HG03342 (cell line): ENCODE measurements around the gene OR10H3.
"Not testable (repeated sequence)": the region's sequence is repeated elsewhere in the genome, so short reads cannot be mapped to it uniquely, and the experiment has no call there.

Source experiments
- ATAC-seq: cut with Tn5 transposase; IDR thresholded peaks from one replicate; pipeline ENCODE4 v1.9.1; 2021; ENCODE audit warnings: mild to moderate bottlenecking, moderate library complexity; ENCODE audit not compliant: unreplicated experiment

The OR10H3 gene

DNA sequence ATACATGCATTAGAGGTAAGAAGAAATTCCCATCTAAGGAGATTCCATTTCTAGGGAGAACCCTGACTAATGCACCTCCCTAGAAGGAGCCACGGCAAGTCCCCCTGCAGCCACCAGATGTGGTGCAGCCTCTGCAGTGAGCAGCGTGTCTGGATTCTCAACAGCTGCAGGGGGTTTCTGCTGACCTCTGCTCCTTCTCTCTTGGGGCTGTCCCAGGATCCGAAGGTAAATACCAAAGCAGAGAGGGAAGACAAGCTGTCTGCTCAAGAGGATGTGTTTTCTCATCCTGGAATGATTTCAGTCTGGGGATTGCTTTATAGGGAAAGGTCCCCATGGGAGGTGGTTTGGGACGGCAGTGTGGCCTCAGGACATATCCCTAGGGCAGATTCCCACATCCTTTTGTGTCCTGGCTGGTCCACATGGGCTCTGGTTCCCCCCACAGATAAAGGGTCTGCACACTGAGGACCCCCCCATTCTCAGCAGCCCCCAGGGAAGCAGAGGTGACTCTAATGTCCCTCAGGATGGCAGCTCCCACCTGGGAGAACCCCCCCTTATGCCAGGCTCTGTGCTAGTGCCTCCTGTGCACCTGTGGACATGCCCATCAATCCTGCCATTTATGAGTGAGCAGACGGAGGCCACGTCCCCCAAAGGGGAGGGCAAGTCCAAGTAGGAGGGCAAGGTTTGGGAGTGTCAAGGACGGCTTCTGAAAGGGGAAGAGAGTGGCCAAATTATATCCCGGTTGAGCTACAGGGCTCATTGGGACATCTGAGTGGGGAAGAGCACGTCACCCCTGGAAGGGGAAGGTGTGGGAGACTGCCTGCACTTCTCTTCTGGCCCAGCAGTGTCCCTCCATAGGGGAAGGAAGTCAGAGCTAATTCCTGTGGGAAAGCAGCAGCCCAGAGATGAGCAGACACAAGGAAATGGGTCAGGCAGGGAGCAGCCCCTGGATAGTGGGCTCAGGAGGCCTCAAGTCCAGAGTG, 39.5 kb downstream of the OR10H3 start:
- no peak for ATAC-seq

DNA sequence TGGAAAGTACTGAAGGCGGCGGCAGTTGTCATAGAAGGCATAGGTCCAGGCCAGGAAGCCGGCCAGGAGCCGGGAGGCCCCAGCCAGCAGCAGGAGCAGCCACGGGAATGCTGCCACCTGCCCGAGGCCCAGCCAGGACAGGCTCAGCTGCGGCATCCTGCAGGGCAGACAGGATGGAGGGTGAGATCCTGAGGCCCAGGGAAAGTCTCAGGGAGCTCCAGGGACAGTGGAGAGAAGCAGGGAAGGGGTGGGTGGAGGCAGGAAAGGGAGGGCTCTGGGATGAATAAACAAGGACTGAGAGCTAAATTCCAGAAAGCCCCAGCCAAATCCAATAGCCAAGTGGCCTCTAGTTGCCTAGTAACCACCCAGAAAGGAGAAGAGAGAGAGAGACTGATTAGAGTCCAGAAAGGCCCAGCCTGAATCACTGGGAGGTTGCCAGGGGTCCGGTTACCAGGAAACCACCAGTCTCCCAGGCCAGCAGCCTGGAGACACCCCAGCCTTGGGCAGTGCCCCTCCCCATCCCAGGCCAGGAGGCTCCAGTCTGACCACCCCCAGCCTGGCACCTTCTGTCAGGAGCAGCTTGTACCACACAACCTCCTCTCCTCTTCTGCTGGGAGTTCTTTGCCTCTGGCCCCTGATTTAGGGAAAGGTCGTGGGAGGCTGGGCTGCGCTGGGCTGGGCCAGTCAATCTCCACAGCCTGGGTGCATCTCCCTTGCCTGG, 42.1 kb downstream of the OR10H3 start:
- no peak for ATAC-seq

DNA sequence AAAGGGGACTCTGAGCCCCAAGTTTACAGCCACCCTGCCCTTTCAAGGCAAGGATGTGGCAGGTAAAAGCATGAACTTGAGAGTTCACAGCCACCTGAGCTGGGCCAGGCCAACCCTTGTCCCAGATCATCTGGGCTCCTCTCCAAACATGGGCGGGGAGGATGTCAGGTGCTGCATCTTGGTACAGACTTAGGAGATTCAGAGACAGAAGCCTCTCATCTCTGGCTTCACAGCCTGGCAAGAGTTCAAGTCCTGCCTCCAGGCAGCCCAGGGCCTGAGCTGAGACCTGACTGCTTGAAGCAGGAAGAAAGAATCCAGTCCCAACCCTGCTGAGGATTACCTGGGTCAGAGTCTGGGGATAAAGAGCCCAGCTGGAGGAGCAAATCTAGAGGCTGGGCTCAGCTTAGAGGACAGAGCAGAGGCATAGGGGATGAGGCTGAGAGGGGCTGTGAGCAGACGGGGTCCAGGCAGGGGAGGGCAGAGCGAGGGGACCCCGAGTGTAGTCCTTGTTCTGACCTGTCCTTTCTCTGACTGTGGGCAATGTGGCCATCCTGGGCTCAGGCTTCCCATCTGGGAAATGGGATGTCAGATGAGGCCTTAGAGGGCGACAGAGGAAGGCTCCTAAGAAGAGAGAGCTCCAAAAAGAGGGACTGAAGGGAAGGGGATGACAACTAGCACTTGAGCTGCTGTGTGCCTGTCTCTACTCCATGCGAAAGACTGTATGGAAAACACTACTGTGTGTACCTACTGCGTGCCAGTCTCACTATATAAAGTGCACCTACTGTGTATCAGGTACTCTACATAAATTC, 43.0 kb downstream of the OR10H3 start:
- ATAC-seq = no peak

DNA sequence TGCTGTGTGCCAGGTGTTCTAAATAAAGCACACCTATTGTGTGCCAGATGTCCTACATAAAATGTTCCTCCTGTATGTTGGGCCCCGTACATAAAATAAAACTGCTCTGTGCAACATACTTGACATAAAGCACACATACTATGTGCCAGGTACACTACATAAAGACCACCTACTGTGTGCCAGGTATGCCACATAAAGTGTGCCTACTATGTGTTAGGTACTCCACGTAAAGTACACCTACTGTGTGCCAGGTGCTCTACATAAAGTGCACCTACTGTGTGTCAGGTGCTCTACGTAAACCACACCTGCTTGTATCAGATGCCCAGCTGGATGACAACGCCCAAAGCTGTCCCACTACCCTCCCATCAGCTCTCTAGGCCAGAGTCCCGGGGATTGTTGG, 43.9 kb downstream of the OR10H3 start:
- no peak for ATAC-seq

DNA sequence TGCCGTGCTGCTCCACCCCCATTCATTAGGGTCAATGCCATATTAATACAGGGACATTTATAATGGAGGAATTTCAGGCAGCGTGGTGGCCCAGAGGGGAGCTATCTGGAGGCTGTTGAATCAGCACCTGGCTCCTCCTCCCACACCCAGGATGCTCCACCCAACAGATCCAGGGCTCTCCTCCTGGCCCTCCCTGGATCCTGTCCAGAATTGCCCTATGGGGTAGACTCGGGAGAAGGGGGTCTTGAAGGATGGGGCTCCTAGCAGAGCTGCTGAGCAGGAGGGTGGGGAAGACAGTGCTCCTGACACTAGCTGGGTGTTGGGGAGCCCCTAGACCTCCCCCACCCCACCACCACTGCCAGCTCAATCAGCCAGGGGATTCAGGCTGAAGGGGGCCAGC, 44.4 kb downstream of the OR10H3 start:
- no peak for ATAC-seq

DNA sequence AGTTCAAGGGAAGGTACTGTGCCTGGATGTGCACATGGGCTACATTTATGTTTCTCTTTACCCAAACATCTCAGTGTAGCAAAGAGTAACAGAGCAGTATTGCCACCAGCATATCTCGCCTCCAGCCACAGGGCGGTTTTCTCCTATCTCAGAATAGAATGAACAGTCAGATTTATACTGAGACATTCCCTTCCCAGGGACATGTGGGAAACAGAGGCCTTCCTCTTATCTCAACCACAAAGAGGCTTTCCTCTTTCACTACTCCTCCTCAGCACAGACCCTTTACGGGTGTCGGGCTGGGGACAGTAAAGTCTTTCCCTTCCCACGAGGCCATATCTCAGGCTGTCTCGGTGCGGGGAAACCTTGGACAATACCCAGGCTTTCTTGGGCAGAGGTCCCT, 45.1 kb downstream of the OR10H3 start:
- ATAC-seq = not testable (repeated sequence)

DNA sequence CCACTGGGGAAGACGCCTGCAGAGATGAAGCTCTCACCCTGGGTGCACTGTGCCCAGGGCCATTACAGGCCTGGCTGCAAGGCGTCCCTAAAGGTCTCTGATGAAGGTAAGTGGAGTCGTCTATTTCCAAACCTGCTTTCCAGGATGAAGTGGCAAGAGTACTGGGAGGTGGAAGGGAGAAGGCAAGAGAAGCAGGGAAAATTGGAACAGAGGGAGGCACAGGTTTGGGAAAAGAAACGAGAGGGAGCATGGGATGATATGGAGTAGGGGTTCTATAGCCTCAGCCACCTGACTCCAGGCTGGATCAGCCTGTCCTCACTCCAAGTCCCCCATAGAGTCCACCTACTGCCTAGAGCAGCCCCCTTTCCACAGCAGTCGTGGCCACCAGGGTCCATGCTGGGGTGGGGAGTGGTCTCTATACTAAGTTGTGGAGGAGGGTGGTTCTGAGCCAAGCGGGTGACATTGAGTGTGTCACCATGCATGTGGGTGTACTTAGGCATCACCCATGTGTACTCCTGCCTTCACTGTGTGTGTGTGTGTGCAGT, 49.9 kb downstream of the OR10H3 start, which contains the start of gene OR10H5:
Gene OR10H5, plus strand, starts transcription at position 51 of the 545 bp plus-strand sequence. CDS start 6,388 bp downstream, outside the sequence.
- no peak for ATAC-seq

DNA sequence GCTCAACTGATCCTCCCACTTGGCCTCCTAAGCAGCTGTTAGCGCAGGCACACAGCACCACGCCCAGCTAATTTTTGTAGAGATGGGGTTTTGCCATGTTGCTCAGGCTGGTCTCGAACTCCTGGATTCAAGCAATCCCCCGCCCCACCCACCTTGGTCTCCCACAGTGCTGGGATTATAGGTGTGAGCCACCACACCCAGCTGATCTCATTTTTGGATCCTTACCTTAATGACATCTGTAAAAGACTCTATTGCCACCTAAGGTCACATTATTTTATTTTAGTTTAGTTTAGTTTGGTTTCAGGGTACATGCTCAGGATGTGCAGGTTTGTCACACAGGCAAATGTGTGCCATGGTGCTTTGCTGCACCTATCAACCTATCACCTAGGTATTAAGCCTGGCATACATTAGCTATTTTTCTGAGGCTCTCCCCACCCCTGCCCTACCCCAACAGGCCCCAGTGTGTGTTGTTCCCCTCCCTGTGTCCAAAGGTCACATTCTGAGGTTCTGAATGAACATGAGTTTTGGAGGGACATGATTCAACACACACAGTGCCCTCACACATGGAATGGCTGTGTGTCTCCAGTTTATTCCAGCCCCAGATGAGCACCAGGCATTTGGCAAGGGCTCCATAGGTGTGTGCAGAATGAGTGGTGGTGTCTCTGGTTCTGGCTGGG, 50.9 kb downstream of the OR10H3 start:
- ATAC-seq = no peak

DNA sequence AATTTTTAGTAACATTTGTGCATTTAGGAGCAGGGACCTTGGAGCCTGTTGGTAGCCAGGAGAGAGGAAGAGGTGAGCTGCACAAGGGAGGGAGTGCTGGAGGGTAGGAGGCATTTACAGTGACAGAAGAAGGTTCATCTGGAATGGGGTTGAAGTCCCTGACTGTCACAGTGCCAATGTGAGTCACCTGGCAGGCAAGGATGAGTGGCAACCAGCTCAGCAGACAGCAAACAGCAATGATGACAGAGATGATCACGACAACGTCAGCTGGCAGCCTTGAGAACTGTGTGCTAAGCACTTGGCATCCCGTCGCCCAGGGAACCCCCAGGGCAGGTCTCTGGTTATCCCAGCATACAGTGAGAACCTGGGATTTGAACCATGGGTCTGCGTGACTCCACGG, 52.3 kb downstream of the OR10H3 start:
- no peak for ATAC-seq
